Left ventricle myocardium inferior (tissue), 1 donor: ENCODE results near the gene ARFGAP3. TPM values are rescaled to one million over a fixed set of nuclear protein-coding genes. Genes with fewer than 3 reads are reported as not detected.

Experiments
- DNase-seq: peaks from one replicate; pipeline ENCODE4 v3.0.0-alpha.2; 2020
- H3K27ac ChIP-seq: fragments of 200-600 bp; replicated peaks from 2 replicates; pipeline ENCODE4 v1.8.0; 2021
- H3K27me3 ChIP-seq: fragments of 200-600 bp; 2 replicates; pipeline ENCODE4 v1.8.0; 2021; ENCODE audit warnings: low read depth
- H3K36me3 ChIP-seq: fragments of 200-600 bp; 2 replicates; pipeline ENCODE4 v1.8.0; 2021
- H3K4me1 ChIP-seq: fragments of 200-600 bp; 2 replicates; pipeline ENCODE4 v1.8.0; 2021
- H3K4me3 ChIP-seq: fragments of 200-600 bp; 2 replicates; pipeline ENCODE4 v1.8.0; 2021; ENCODE audit warnings: mild to moderate bottlenecking, moderate library complexity
- H3K9me3 ChIP-seq: fragments of 200-600 bp; replicated peaks from 2 replicates; pipeline ENCODE4 v1.8.0; 2021
- intact Hi-C: fragments of 100-400 bp; cut with micrococcal nuclease; formaldehyde crosslinking; loops from one replicate; pipeline ENCODE4 v1.11.0; 2022
- total RNA-seq: library from RNA; stranded (reverse); fragmentation: NEBNext Ultra II Directional; extraction: Animal tissue kit (Norgen Biotek cat#: 25700); gene quantifications from one replicate; pipeline ENCODE4 v1.2.1, GENCODE V29; 2021
- TF ChIP-seq, protein P1 (sequence below): fragments of 200-600 bp; IDR thresholded peaks from 2 replicates; pipeline ENCODE4 v1.8.0; 2021; ENCODE audit warnings: antibody characterized with exemption, mild to moderate bottlenecking, borderline replicate concordance
- donor health status: DM: no; HTN: yes; CAD: no; lungs with severe emphysema.

Gene ARFGAP3
- total RNA-seq, 1 donor from 2014 or later = 26.9 TPM

- peak overlapping the region; percentile 52 for H3K27ac ChIP-seq
- TF ChIP-seq, protein P1, sequence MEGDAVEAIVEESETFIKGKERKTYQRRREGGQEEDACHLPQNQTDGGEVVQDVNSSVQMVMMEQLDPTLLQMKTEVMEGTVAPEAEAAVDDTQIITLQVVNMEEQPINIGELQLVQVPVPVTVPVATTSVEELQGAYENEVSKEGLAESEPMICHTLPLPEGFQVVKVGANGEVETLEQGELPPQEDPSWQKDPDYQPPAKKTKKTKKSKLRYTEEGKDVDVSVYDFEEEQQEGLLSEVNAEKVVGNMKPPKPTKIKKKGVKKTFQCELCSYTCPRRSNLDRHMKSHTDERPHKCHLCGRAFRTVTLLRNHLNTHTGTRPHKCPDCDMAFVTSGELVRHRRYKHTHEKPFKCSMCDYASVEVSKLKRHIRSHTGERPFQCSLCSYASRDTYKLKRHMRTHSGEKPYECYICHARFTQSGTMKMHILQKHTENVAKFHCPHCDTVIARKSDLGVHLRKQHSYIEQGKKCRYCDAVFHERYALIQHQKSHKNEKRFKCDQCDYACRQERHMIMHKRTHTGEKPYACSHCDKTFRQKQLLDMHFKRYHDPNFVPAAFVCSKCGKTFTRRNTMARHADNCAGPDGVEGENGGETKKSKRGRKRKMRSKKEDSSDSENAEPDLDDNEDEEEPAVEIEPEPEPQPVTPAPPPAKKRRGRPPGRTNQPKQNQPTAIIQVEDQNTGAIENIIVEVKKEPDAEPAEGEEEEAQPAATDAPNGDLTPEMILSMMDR = no peak
- no peak overlapping the region for H3K4me3 ChIP-seq
- peaks cover 66% of the 10 kb centered on the region for H3K4me1 ChIP-seq
- no peaks in the 10 kb centered on the region for H3K27me3 ChIP-seq
- DNase-seq = no peak
- intact Hi-C loops = no loop called here
- no peaks in the 10 kb centered on the region for H3K9me3 ChIP-seq
- peaks cover 67% of the 10 kb centered on the region for H3K36me3 ChIP-seq
Measured at GRCh38 chr22:42889304-42889703, 32.2 kb upstream of the ARFGAP3 start.

GRCh38 chr22:42887523-42888507 lies 30.7 kb upstream of the ARFGAP3 start:
- Histone ChIP-seq H3K9me3 (no peaks in the 10 kb centered on the region), H3K27me3 (no peaks in the 10 kb centered on the region), H3K27ac (no peak overlapping the region), H3K4me3 (no peak overlapping the region), H3K36me3 (peaks cover 77% of the 10 kb centered on the region), H3K4me1 (peaks cover 54% of the 10 kb centered on the region)
- intact Hi-C loops = no loop called here
- TF ChIP-seq, protein P1 = no peak
- no peak for DNase-seq

GRCh38 chr22:42887120-42887519 lies 30.0 kb upstream of the ARFGAP3 start:
- Histone ChIP-seq H3K36me3 (peaks cover 84% of the 10 kb centered on the region), H3K4me1 (peaks cover 54% of the 10 kb centered on the region), H3K4me3 (no peak overlapping the region), H3K27me3 (no peaks in the 10 kb centered on the region), H3K27ac (no peak overlapping the region), H3K9me3 (no peaks in the 10 kb centered on the region)
- TF ChIP-seq, protein P1 = no peak
- intact Hi-C loops = no loop called here
- no peak for DNase-seq

DNA sequence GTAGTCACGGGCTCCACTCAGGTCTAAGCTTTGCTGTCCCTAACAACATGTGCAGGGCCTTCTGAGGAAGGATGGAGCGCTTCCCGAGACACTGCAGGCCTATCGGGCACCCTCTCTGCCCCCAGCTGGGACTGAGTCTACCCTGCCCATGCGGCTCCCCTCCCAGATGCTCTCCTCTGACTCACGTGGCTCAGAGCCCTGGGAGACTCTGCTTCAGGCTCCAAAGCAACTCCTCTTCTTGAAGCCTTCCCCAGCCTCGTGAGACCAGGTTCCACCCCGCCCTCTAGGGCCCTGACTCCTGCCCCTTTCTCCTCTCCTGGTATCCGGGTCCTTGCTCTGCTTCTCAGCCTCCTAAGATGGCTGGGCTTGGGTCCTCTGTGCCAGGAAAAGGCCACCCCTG lies 28.4 kb upstream of the ARFGAP3 start:
- TF ChIP-seq, protein P1 = no peak
- H3K4me1 ChIP-seq = peaks cover 56% of the 10 kb centered on the region
- no peak for DNase-seq
- no peaks in the 10 kb centered on the region for H3K27me3 ChIP-seq
- peak overlapping the region; percentile 3 for H3K27ac ChIP-seq
- H3K4me3 ChIP-seq = no peak overlapping the region
- intact Hi-C loops = no loop called here
- H3K9me3 ChIP-seq = no peaks in the 10 kb centered on the region
- H3K36me3 ChIP-seq = peaks cover 81% of the 10 kb centered on the region

- H3K27ac ChIP-seq = peak overlapping the region; percentile 3
- intact Hi-C loops = no loop called here
- no peaks in the 10 kb centered on the region for H3K27me3 ChIP-seq
- H3K4me1 ChIP-seq = peaks cover 62% of the 10 kb centered on the region
- peaks cover 81% of the 10 kb centered on the region for H3K36me3 ChIP-seq
- no peak for DNase-seq
- H3K9me3 ChIP-seq = no peaks in the 10 kb centered on the region
- H3K4me3 ChIP-seq = no peak overlapping the region
- TF ChIP-seq, protein P1 = no peak
Measured at GRCh38 chr22:42884616-42885375, 27.7 kb upstream of the ARFGAP3 start.
